ENCODE measurements around the gene OSBPL8.

The OSBPL8 gene

GRCh38 chr12:76318773-76319594 lies 240.6 kb downstream of the OSBPL8 start:
- Histone ChIP-seq H3K36me3 (ENCODE audit: insufficient read depth, low read length) (no peaks in the 10 kb centered on the region), H3K4me1 (ENCODE audit: insufficient read depth, low read length, severe bottlenecking) (no peaks in the 10 kb centered on the region), H3K9me2 (ENCODE audit: low read depth, low read length) (no peaks in the 10 kb centered on the region), H3K27ac (ENCODE audit: low read depth, low read length, poor library complexity, severe bottlenecking) (no peak overlapping the region), H3K9ac (ENCODE audit: low read length) (no peak overlapping the region), H3F3A (ENCODE audit: insufficient read depth, low read length) (no peaks in the 10 kb centered on the region), H4K20me1 (ENCODE audit: insufficient read depth, low read length) (no peaks in the 10 kb centered on the region), H3K27me3 (ENCODE audit: insufficient read depth, low read length) (no peaks in the 10 kb centered on the region), H3K79me2 (ENCODE audit: insufficient read depth, low read length) (no peaks in the 10 kb centered on the region), H2AFZ (ENCODE audit: low read length) (no peak overlapping the region), H3K4me3 (ENCODE audit: low read depth, low read length, poor library complexity, severe bottlenecking) (no peak overlapping the region), H3K9me3 (ENCODE audit: low read length) (no peaks in the 10 kb centered on the region), H3K4me2 (ENCODE audit: low read length) (no peak overlapping the region)
- TF ChIP-seq EZH2 (IDR thresholded peaks at IDR 0.05; ENCODE audit: borderline replicate concordance, low read length): no peak
- TF ChIP-seq, protein P1, sequence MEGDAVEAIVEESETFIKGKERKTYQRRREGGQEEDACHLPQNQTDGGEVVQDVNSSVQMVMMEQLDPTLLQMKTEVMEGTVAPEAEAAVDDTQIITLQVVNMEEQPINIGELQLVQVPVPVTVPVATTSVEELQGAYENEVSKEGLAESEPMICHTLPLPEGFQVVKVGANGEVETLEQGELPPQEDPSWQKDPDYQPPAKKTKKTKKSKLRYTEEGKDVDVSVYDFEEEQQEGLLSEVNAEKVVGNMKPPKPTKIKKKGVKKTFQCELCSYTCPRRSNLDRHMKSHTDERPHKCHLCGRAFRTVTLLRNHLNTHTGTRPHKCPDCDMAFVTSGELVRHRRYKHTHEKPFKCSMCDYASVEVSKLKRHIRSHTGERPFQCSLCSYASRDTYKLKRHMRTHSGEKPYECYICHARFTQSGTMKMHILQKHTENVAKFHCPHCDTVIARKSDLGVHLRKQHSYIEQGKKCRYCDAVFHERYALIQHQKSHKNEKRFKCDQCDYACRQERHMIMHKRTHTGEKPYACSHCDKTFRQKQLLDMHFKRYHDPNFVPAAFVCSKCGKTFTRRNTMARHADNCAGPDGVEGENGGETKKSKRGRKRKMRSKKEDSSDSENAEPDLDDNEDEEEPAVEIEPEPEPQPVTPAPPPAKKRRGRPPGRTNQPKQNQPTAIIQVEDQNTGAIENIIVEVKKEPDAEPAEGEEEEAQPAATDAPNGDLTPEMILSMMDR (IDR thresholded peaks at IDR 0.05; ENCODE audit: low read length): no peak

GRCh38 chr12:76317976-76318375 lies 241.6 kb downstream of the OSBPL8 start:
- H3K9me2 ChIP-seq (ENCODE audit: low read depth, low read length): no peaks in the 10 kb centered on the region
- no peak overlapping the region for H2AFZ ChIP-seq (ENCODE audit: low read length)
- no peak overlapping the region for H3K4me2 ChIP-seq (ENCODE audit: low read length)
- no peak overlapping the region for H3K4me3 ChIP-seq (ENCODE audit: low read depth, low read length, poor library complexity, severe bottlenecking)
- no peaks in the 10 kb centered on the region for H3K36me3 ChIP-seq (ENCODE audit: insufficient read depth, low read length)
- H3K9me3 ChIP-seq (ENCODE audit: low read length): no peaks in the 10 kb centered on the region
- no peak overlapping the region for H3K9ac ChIP-seq (ENCODE audit: low read length)
- TF ChIP-seq EZH2 (IDR thresholded peaks at IDR 0.05; ENCODE audit: borderline replicate concordance, low read length): no peak
- TF ChIP-seq, protein P1 (IDR thresholded peaks at IDR 0.05; ENCODE audit: low read length): no peak
- H3K79me2 ChIP-seq (ENCODE audit: insufficient read depth, low read length): no peaks in the 10 kb centered on the region
- H3K27ac ChIP-seq (ENCODE audit: low read depth, low read length, poor library complexity, severe bottlenecking): no peak overlapping the region
- no peaks in the 10 kb centered on the region for H3F3A ChIP-seq (ENCODE audit: insufficient read depth, low read length)
- H3K27me3 ChIP-seq (ENCODE audit: insufficient read depth, low read length): no peaks in the 10 kb centered on the region
- no peaks in the 10 kb centered on the region for H4K20me1 ChIP-seq (ENCODE audit: insufficient read depth, low read length)
- no peaks in the 10 kb centered on the region for H3K4me1 ChIP-seq (ENCODE audit: insufficient read depth, low read length, severe bottlenecking)

- no peaks in the 10 kb centered on the region for H3K27me3 ChIP-seq (ENCODE audit: insufficient read depth, low read length)
- H3K9me2 ChIP-seq (ENCODE audit: low read depth, low read length): no peaks in the 10 kb centered on the region
- no peak overlapping the region for H3K27ac ChIP-seq (ENCODE audit: low read depth, low read length, poor library complexity, severe bottlenecking)
- TF ChIP-seq, protein P1 (IDR thresholded peaks at IDR 0.05; ENCODE audit: low read length): no peak
- TF ChIP-seq EZH2 (IDR thresholded peaks at IDR 0.05; ENCODE audit: borderline replicate concordance, low read length): no peak
- no peaks in the 10 kb centered on the region for H3K36me3 ChIP-seq (ENCODE audit: insufficient read depth, low read length)
- H3K4me3 ChIP-seq (ENCODE audit: low read depth, low read length, poor library complexity, severe bottlenecking): no peak overlapping the region
- H3K79me2 ChIP-seq (ENCODE audit: insufficient read depth, low read length): no peaks in the 10 kb centered on the region
- H3F3A ChIP-seq (ENCODE audit: insufficient read depth, low read length): no peaks in the 10 kb centered on the region
- H3K4me2 ChIP-seq (ENCODE audit: low read length): no peak overlapping the region
- no peaks in the 10 kb centered on the region for H3K4me1 ChIP-seq (ENCODE audit: insufficient read depth, low read length, severe bottlenecking)
- H3K9ac ChIP-seq (ENCODE audit: low read length): no peak overlapping the region
- no peaks in the 10 kb centered on the region for H4K20me1 ChIP-seq (ENCODE audit: insufficient read depth, low read length)
- no peak overlapping the region for H2AFZ ChIP-seq (ENCODE audit: low read length)
- H3K9me3 ChIP-seq (ENCODE audit: low read length): no peaks in the 10 kb centered on the region
These were observed 243.1 kb downstream of the OSBPL8 start for GRCh38 chr12:76316468-76316867.
